Left lung (tissue), 10 donors: ENCODE data around the gene CHMP6. TPM values are rescaled to one million over a fixed set of nuclear protein-coding genes. Genes with fewer than 3 reads are reported as not detected.
A peak's percentile ranks its signal among the peaks of the same experiment; 100 is the strongest.

Experiments
- ATAC-seq: fragments of 200-7000 bp; cut with Tn5 transposase; one replicate; pipeline ENCODE4 v1.9.1; 2020; ENCODE audit warnings: moderate library complexity
- DNase-seq, 4 donors: peaks; one replicate each; pipeline ENCODE4 v3.0.0-alpha.2; 2013 to 2020
- H3K27ac ChIP-seq, 2 donors: fragments of 200-600 bp; sonication (generic) in 1 of 2; one replicate each; pipeline versions ENCODE4 v1.5.0 to v1.8.0; 2020 to 2021
- H3K27me3 ChIP-seq, 2 donors: fragments of 200-600 bp; sonication (generic) in 1 of 2; one replicate each; pipeline versions ENCODE4 v1.5.0 to v1.8.0; 2020 to 2021
- H3K36me3 ChIP-seq, 2 donors: fragments of 200-600 bp; sonication (generic) in 1 of 2; one replicate each; pipeline versions ENCODE4 v1.5.0 to v1.8.0; 2020 to 2021
- H3K4me1 ChIP-seq, 2 donors: fragments of 200-600 bp; one replicate each; pipeline ENCODE4 v1.8.0; 2021
- H3K4me3 ChIP-seq, 2 donors: fragments of 200-600 bp; sonication (generic) in 1 of 2; one replicate each; pipeline versions ENCODE4 v1.5.0 to v1.8.0; 2020 to 2021; ENCODE audit warnings: mild to moderate bottlenecking in 1 of 2
- H3K9me3 ChIP-seq, 2 donors: fragments of 200-600 bp; sonication (generic) in 1 of 2; one replicate each; pipeline versions ENCODE4 v1.5.0 to v1.8.0; 2020 to 2021
- intact Hi-C, 2 donors: fragments of 100-400 bp; cut with DNase I; formaldehyde crosslinking; loops; one replicate each; pipeline versions ENCODE4 v1.11.2 to v1.14.2; 2022
- polyA plus RNA-seq, 6 donors: library from polyadenylated mRNA; unstranded; fragments of 120-200 nt; gene quantifications; one replicate each; pipeline ENCODE4 v1.2.1, GENCODE V29; 2013; ENCODE audit not compliant: insufficient read length in 6 of 6
- total RNA-seq, 2 donors: library from RNA; stranded (reverse); fragmentation: NEBNext Ultra II Directional; extraction: Animal tissue kit (Norgen Biotek cat#: 25700); gene quantifications; one replicate each; pipeline ENCODE4 v1.2.1, GENCODE V29; 2021
- TF ChIP-seq, protein P1 (sequence below), 2 donors: fragments of 200-600 bp; sonication (generic) in 1 of 2; IDR thresholded peaks; one replicate each; pipeline versions ENCODE4 v1.5.0 to v1.8.0; 2021; ENCODE audit warnings: antibody characterized with exemption in 2 of 2
- donor health status: DM: no; HTN: yes; CAD: no.
- donor health status: DM: no; HTN: no; CAD: no.

CHMP6 gene
- total and polyA plus RNA-seq, 8 donors, result 24.1 to 32.7 (median 28.6) TPM

DNA sequence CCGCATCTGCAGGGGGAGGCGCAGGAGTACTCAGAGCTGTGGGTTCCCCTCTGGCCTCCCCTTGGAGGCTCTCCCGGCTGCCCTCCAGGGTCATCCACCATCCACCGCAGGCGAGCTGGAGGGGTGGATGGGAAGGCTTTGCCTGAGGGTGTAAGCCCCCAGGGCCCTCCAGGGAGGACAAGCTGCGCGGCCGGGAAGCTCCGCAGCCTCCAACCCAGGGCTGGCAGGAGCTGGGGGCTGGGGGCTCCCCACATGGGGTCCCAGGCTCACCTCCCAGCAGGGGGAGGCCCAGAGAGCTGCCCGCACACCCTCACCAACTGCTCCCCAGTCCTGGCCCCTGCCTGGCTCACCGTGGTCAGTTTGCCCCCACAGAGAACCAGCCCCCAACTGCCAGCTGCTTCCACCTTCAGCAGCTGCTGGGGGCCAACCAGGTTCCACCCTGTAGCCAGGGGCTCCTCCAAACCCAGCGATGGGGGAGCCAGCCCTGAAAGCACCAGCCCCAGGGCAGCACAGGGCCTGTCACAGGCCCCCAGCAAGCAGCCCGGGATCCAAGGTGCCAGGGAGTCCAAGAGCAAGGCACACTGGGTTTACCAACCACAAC lies 19.8 kb upstream of the CHMP6 start:
- intact Hi-C loops, result no loop called here
- TF ChIP-seq, protein P1, sequence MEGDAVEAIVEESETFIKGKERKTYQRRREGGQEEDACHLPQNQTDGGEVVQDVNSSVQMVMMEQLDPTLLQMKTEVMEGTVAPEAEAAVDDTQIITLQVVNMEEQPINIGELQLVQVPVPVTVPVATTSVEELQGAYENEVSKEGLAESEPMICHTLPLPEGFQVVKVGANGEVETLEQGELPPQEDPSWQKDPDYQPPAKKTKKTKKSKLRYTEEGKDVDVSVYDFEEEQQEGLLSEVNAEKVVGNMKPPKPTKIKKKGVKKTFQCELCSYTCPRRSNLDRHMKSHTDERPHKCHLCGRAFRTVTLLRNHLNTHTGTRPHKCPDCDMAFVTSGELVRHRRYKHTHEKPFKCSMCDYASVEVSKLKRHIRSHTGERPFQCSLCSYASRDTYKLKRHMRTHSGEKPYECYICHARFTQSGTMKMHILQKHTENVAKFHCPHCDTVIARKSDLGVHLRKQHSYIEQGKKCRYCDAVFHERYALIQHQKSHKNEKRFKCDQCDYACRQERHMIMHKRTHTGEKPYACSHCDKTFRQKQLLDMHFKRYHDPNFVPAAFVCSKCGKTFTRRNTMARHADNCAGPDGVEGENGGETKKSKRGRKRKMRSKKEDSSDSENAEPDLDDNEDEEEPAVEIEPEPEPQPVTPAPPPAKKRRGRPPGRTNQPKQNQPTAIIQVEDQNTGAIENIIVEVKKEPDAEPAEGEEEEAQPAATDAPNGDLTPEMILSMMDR (IDR thresholded peaks at IDR 0.05), result no peak
- Histone ChIP-seq H3K27ac (no peak overlapping the region), H3K27me3 (peaks cover 0 to 44% of the 10 kb centered on the region in 2 donors), H3K36me3 (no peaks in the 10 kb centered on the region), H3K4me3 (no peak overlapping the region), H3K9me3 (no peaks in the 10 kb centered on the region), H3K4me1 (peaks cover 2 to 15% of the 10 kb centered on the region in 2 donors)
- DNase-seq, result no peak
- no peak for ATAC-seq

DNA sequence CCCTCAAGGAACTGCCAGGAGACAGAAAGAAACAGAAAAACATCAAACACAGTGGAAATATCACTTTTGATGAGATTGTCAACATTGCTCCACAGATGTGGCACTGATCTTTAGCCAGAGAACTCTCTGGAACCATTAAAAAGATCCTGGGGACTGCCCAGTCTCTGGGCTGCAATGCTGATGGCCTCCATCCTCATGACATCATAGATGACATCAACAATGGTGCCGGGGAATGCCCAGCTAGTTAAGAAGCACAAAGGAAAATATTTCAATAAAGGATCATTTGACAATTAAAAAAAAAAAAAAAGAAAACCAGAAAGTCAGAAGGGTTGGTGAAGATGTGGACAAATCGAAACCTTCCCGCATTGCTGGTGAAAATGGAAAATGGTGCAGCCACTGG lies 14.9 kb upstream of the CHMP6 start:
- Histone ChIP-seq H3K4me3 (no peak overlapping the region), H3K36me3 (no peaks in the 10 kb centered on the region), H3K27ac (no peak overlapping the region), H3K27me3 (peaks cover 0 to 34% of the 10 kb centered on the region in 2 donors), H3K4me1 (peaks cover 5 to 7% of the 10 kb centered on the region in 2 donors), H3K9me3 (no peaks in the 10 kb centered on the region)
- DNase-seq (no peak), ATAC-seq (no peak)
- intact Hi-C loops, result no loop called here
- TF ChIP-seq, protein P1 (IDR thresholded peaks at IDR 0.05), result no peak

- Histone ChIP-seq H3K36me3 (no peaks in the 10 kb centered on the region), H3K27ac (no peak overlapping the region), H3K27me3 (peaks cover 0 to 34% of the 10 kb centered on the region in 2 donors), H3K4me3 (no peak overlapping the region), H3K4me1 (peaks cover 5 to 7% of the 10 kb centered on the region in 2 donors), H3K9me3 (no peaks in the 10 kb centered on the region)
- TF ChIP-seq, protein P1 (IDR thresholded peaks at IDR 0.05), result no peak
- intact Hi-C loops, result no loop called here
- DNase-seq (no peak), ATAC-seq (no peak)
These were observed 14.5 kb upstream of the CHMP6 start for GRCh38 chr17:80977172-80977571.

- Histone ChIP-seq H3K4me3 (no peak overlapping the region), H3K9me3 (no peaks in the 10 kb centered on the region), H3K27ac (no peak overlapping the region), H3K4me1 (peaks cover 5 to 7% of the 10 kb centered on the region in 2 donors), H3K27me3 (peaks cover 0 to 28% of the 10 kb centered on the region in 2 donors), H3K36me3 (no peaks in the 10 kb centered on the region)
- intact Hi-C loops, result no loop called here
- DNase-seq, result peak in 1 of 4 donors; percentile 60
- no peak for ATAC-seq
- TF ChIP-seq, protein P1 (IDR thresholded peaks at IDR 0.05), result no peak
These were observed 12.8 kb upstream of the CHMP6 start for GRCh38 chr17:80978499-80979497.
